Fibroblast of lung (primary cell): Measurements from ENCODE around the gene SPNS1.
"Not testable (repeated sequence)": the region's sequence is repeated elsewhere in the genome, so short reads cannot be mapped to it uniquely, and the experiment has no call there.

ENCODE experiments used
- CTCF ChIP-seq, 2 donors: IDR thresholded peaks in 1 of 2; conservative IDR thresholded peaks in 1 of 2; 1 replicate in 1 of 2; 2 replicates in 1 of 2; pipeline ENCODE4 v1.5.1; 2011 to 2012; ENCODE audit warnings: low read length in 2 of 2, control low read depth in 1 of 2, inconsistent platforms in 1 of 2, low read depth in 1 of 2, mild to moderate bottlenecking in 1 of 2
- EZH2 ChIP-seq: IDR thresholded peaks from 2 replicates; pipeline ENCODE4 v1.5.1; 2012; ENCODE audit warnings: low read length, control low read depth, mild to moderate bottlenecking; ENCODE audit errors: missing control alignments

- not testable (repeated sequence) for TF ChIP-seq CTCF (conservative IDR thresholded peaks at IDR 0.05 in 1 of 2, IDR thresholded peaks at IDR 0.05 in 1 of 2; ENCODE audit: low read depth in 1 of 2, low read length in 2 of 2); EZH2
Measured at GRCh38 chr16:28980330-28980729, 5.8 kb downstream of the SPNS1 start.
